AG04449 (cell line): Measurements from ENCODE around the gene RBMS3.
"Not testable (repeated sequence)": the region's sequence is repeated elsewhere in the genome, so short reads cannot be mapped to it uniquely, and the experiment has no call there.

Source experiments
- CTCF ChIA-PET: fragments of 350-600 bp; formaldehyde crosslinking; extraction: SDS; loops from one replicate; lab custom pipeline; 2021; ENCODE audit warnings: antibody characterized with exemption; lab: Yijun Ruan, JAX
- POLR2A ChIA-PET: fragments of 400-600, 350-600 bp; formaldehyde crosslinking; extraction: SDS; loops from one replicate; lab custom pipeline; 2020; ENCODE audit warnings: antibody characterized with exemption, inconsistent platforms; lab: Yijun Ruan, JAX
- DNase-seq: peaks from one replicate; pipeline ENCODE4 v3.0.0-alpha.2; 2010; ENCODE audit warnings: low read depth, low spot score
- H3K4me3 ChIP-seq: 2 replicates; pipeline ENCODE4 v1.5.1; 2011; ENCODE audit warnings: low read depth, mild to moderate bottlenecking, control low read depth, low read length
- TF ChIP-seq, protein P1 (sequence below): IDR thresholded peaks from one replicate; pipeline ENCODE4 v1.5.1; 2011; ENCODE audit warnings: mild to moderate bottlenecking, moderate library complexity, low read length, control low read depth, inconsistent platforms; ENCODE audit not compliant: insufficient read depth; ENCODE audit errors: missing control alignments

RBMS3 gene

DNA sequence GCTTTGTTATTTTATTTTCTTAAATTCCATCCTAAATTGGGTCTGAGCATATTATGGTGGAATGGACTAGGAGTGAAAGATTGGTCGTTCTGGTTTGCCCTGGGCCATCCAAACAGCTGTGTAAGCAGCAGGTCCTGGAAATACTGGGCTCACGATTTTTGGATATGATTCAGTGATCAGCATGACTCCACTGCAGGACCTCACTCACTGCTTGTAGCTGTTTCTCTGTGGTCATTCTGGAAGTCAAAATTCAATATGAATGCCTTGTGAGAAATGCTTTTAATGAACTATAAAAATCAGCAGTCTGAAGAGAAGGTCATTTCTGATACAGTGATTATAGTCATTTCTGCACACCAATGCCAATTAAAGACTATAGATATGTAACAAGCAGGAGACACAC lies 185.0 kb downstream of the RBMS3 start:
- ChIA-PET CTCF (no interaction called here), POLR2A (interaction anchor here (0.7 kb wide), 1 partner anchor 11 kb away, joined by 3 read pairs; no protein-coding TSS in a partner anchor)
- no peak overlapping the region for H3K4me3 ChIP-seq
- DNase-seq = peak; percentile 72
- TF ChIP-seq, protein P1, sequence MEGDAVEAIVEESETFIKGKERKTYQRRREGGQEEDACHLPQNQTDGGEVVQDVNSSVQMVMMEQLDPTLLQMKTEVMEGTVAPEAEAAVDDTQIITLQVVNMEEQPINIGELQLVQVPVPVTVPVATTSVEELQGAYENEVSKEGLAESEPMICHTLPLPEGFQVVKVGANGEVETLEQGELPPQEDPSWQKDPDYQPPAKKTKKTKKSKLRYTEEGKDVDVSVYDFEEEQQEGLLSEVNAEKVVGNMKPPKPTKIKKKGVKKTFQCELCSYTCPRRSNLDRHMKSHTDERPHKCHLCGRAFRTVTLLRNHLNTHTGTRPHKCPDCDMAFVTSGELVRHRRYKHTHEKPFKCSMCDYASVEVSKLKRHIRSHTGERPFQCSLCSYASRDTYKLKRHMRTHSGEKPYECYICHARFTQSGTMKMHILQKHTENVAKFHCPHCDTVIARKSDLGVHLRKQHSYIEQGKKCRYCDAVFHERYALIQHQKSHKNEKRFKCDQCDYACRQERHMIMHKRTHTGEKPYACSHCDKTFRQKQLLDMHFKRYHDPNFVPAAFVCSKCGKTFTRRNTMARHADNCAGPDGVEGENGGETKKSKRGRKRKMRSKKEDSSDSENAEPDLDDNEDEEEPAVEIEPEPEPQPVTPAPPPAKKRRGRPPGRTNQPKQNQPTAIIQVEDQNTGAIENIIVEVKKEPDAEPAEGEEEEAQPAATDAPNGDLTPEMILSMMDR = no peak

DNA sequence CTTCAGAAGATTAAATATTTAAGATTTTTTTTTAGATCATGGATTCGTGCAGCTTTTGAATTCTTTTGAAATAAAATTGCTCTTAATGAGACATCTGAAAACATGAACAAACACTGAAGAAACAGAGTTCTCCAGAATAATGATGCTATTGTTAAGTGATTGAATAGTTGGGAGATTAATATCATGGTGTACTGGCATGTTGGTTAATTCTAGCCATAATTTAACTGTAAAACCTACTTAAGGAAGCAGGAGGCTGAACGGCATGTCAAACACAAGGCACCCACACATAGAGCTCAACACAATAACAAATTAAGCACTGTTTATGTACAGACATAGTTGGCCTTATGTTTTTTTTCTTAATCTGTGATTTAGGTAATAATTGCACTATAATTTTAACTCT lies 185.6 kb downstream of the RBMS3 start:
- CTCF ChIA-PET = interaction anchor here (2.0 kb wide), 1 partner anchor 186 kb away, joined by 5 read pairs; the partner anchor contains the start of gene RBMS3

DNA sequence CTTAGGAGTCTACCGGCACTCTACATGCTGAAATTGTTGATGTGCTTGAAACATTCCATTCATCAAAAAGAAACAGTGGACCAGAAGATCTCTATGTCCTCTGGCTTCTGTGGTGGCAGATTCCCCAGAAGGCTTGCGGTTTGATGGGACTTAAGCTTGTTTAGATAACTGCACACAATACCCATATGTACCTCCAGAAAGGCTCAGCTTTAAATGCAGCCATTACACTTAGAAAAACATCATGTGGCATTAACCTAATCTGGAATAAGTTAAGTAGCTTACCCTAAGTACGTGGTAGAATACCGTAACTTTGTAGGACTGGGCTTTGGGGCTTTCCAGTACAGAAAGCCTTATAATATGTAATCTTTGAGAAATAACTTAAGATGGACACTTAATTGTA lies 187.3 kb downstream of the RBMS3 start:
- TF ChIP-seq, protein P1 = no peak
- no peak overlapping the region for H3K4me3 ChIP-seq
- CTCF ChIA-PET = interaction anchor here (1.6 to 2.0 kb wide), 2 partner anchors 10 to 188 kb away, joined by 3 to 5 read pairs; partner anchors contain the start of gene RBMS3
- no peak for DNase-seq
- POLR2A ChIA-PET = no interaction called here

More for the DNA sequence above, 185.6 kb downstream of the RBMS3 start:
- H3K4me3 ChIP-seq = no peak overlapping the region
- DNase-seq = no peak
- POLR2A ChIA-PET = interaction anchor here (0.6 to 1.4 kb wide), 3 partner anchors 11 to 468 kb away, joined by 3 read pairs; no protein-coding TSS in a partner anchor
- TF ChIP-seq, protein P1 = no peak

DNA sequence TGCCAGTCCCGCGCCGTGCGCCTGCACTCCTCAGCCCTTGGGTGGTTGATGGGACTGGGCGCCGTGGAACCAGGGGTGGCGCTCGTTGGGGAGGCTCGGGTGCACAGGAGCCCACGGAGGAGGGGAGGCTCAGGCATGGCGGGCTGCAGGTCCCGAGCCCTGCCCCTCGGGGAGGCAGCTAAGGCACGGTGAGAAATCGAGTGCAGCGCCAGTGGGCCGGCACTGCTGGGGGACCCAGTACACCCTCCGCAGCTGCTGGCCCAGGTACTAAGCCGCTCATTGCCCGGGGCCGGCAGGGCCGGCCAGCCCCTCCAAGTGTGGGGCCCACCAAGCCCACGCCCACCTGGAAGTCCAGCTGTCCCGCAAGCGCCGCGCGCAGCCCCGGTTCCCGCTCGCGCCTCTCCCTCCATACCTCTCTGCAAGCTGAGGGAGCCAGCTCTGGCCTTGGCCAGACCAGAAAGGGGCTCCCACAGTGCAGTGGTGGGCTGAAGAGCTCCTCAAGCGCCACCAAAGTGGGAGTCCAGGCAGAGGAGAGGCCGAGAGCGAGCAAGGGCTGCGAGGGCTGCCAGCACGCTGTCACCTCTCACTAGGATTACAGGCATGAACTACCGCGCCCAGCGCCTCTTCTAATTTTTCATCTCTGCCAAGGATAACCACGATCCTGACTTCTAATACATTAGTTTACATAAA lies 192.8 kb downstream of the RBMS3 start:
- CTCF ChIA-PET, DNase-seq, POLR2A ChIA-PET, H3K4me3 ChIP-seq: not testable (repeated sequence)

DNA sequence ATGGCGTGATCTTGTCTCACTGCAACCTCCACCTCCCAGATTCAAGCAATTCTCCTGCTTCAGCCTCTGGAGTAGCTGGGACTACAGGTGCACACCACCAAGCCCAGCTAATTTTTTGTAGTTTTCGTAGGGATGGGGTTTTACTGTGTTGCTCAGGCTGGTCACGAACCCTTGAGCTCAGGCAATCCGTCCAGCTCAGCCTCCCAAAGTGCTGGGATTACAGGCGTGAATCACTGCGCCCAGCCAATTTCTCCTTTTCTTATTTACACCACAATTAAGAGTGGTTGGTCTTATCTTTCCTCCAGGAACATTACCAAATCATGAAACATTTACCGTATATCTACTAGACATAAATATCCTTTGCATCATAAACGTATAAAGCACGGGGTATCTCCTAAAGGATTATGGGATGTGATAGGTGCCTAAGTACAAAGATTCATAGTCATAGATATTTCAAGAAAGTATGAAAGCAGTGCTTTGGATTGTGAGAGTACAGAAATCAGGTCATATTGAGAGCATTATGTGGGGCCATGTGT lies 194.5 kb downstream of the RBMS3 start:
- TF ChIP-seq, protein P1 = no peak
- no peak overlapping the region for H3K4me3 ChIP-seq
- CTCF ChIA-PET = no interaction called here
- DNase-seq = no peak
- POLR2A ChIA-PET = no interaction called here

DNA sequence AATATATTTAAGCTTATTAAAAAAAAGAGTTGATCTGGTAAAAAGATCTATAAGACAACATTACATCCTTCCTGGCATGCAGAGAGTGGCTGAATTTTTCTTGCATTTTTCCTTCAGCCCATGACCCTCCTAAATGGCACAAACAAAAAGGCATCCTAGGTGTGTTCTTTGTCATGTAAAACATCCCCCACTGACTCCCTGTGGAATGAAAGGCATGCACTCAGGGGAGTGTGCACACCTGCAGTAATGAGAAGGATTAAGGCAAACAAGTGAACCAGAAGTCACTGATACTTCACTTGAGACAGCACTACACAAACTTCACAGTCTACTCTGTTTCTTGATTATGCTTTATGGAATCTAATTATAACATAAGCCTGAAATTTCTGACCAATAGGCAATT lies 195.0 kb downstream of the RBMS3 start:
- POLR2A ChIA-PET = no interaction called here
- TF ChIP-seq, protein P1 = no peak
- no peak for DNase-seq
- CTCF ChIA-PET = no interaction called here
- no peak overlapping the region for H3K4me3 ChIP-seq
